Measurements from ENCODE around the gene NAPA. TPM values are rescaled to one million over a fixed set of nuclear protein-coding genes. Genes with fewer than 3 reads are reported as not detected.

The NAPA gene
- total RNA-seq, 1 experiment from 2014 or later: 95.9 TPM

- Histone ChIP-seq H3K4me2 (ENCODE audit: low read length) (no peak overlapping the region), H3K9me3 (ENCODE audit: low read length) (no peaks in the 10 kb centered on the region), H3K79me2 (ENCODE audit: low read length) (no peaks in the 10 kb centered on the region), H3K27ac (ENCODE audit: low read length) (no peak overlapping the region), H3K4me1 (ENCODE audit: insufficient read depth, low read length) (no peaks in the 10 kb centered on the region), H3K9me2 (replicated peaks; ENCODE audit: low read length) (no peaks in the 10 kb centered on the region), H3K9ac (ENCODE audit: low read length) (no peak overlapping the region), H3F3A (ENCODE audit: low read length, unreplicated experiment) (no peaks in the 10 kb centered on the region), H3K27me3 (ENCODE audit: low read length) (peaks cover 19% of the 10 kb centered on the region), H3K36me3 (ENCODE audit: low read depth, low read length) (no peaks in the 10 kb centered on the region), H4K20me1 (ENCODE audit: low read length) (no peaks in the 10 kb centered on the region), H2AFZ (ENCODE audit: low read length) (no peak overlapping the region), H3K4me3 (ENCODE audit: low read length) (no peak overlapping the region)
- BruUV-seq (replicated peaks): no TSS peak
- intact Hi-C loops (cut with micrococcal nuclease): no loop called here
- POLR2A ChIA-PET (ENCODE audit: unreplicated experiment): interaction anchor here (0.6 kb wide), 1 partner anchor 217 kb away, joined by 4 read pairs; no protein-coding TSS in a partner anchor
- no peak for TF ChIP-seq EZH2phosphoT487 (IDR thresholded peaks at IDR 0.05; ENCODE audit: borderline replicate concordance, low read length)
- no peak for TF ChIP-seq EZH2 (IDR thresholded peaks at IDR 0.05; ENCODE audit: low read length, unreplicated experiment)
- no peak for TF ChIP-seq CTCF (conservative IDR thresholded peaks at IDR 0.05; ENCODE audit: low read depth, low read length)
- ATAC-seq: no peak
- DNase-seq: no peak
- CTCF ChIA-PET: no interaction called here
Measured at GRCh38 chr19:47444388-47444821, 70.5 kb downstream of the NAPA start.

- Histone ChIP-seq H3K9me2 (replicated peaks; ENCODE audit: low read length) (no peaks in the 10 kb centered on the region), H2AFZ (ENCODE audit: low read length) (no peak overlapping the region), H3K27ac (ENCODE audit: low read length) (no peak overlapping the region), H3K79me2 (ENCODE audit: low read length) (no peaks in the 10 kb centered on the region), H3K9ac (ENCODE audit: low read length) (no peak overlapping the region), H3K4me1 (ENCODE audit: insufficient read depth, low read length) (no peaks in the 10 kb centered on the region), H3K27me3 (ENCODE audit: low read length) (peaks cover 19% of the 10 kb centered on the region), H3K4me3 (ENCODE audit: low read length) (no peak overlapping the region), H3K36me3 (ENCODE audit: low read depth, low read length) (no peaks in the 10 kb centered on the region), H3F3A (ENCODE audit: low read length, unreplicated experiment) (no peaks in the 10 kb centered on the region), H3K9me3 (ENCODE audit: low read length) (no peaks in the 10 kb centered on the region), H4K20me1 (ENCODE audit: low read length) (no peaks in the 10 kb centered on the region), H3K4me2 (ENCODE audit: low read length) (no peak overlapping the region)
- DNase-seq: no peak
- POLR2A ChIA-PET (ENCODE audit: unreplicated experiment): no interaction called here
- intact Hi-C loops (cut with micrococcal nuclease): no loop called here
- no peak for ATAC-seq
- CTCF ChIA-PET: no interaction called here
- no TSS peak for BruUV-seq (replicated peaks)
- TF ChIP-seq EZH2phosphoT487 (IDR thresholded peaks at IDR 0.05; ENCODE audit: borderline replicate concordance, low read length) (no peak), CTCF (conservative IDR thresholded peaks at IDR 0.05; ENCODE audit: low read depth, low read length) (no peak), EZH2 (IDR thresholded peaks at IDR 0.05; ENCODE audit: low read length, unreplicated experiment) (no peak)
Measured at GRCh38 chr19:47443331-47443730, 71.5 kb downstream of the NAPA start.

GRCh38 chr19:47438793-47439220 lies 76.1 kb downstream of the NAPA start:
- ATAC-seq: no peak
- H3K4me2 ChIP-seq (ENCODE audit: low read length): no peak overlapping the region
- ChIA-PET CTCF (no interaction called here), POLR2A (ENCODE audit: unreplicated experiment) (no interaction called here)
- no peak overlapping the region for H3K4me3 ChIP-seq (ENCODE audit: low read length)
- intact Hi-C loops (cut with micrococcal nuclease): loop anchor here (5.0 to 10.0 kb wide), 2 partner anchors 76 to 158 kb away; partner anchors contain the start of gene NAPA
- peaks cover 9% of the 10 kb centered on the region for H3K27me3 ChIP-seq (ENCODE audit: low read length)
- H2AFZ ChIP-seq (ENCODE audit: low read length): no peak overlapping the region
- H3K9me2 ChIP-seq (replicated peaks; ENCODE audit: low read length): no peaks in the 10 kb centered on the region
- TF ChIP-seq CTCF (conservative IDR thresholded peaks at IDR 0.05; ENCODE audit: low read depth, low read length) (no peak), EZH2phosphoT487 (IDR thresholded peaks at IDR 0.05; ENCODE audit: borderline replicate concordance, low read length) (no peak), EZH2 (IDR thresholded peaks at IDR 0.05; ENCODE audit: low read length, unreplicated experiment) (no peak)
- no peaks in the 10 kb centered on the region for H3K9me3 ChIP-seq (ENCODE audit: low read length)
- H3K27ac ChIP-seq (ENCODE audit: low read length): no peak overlapping the region
- H3K36me3 ChIP-seq (ENCODE audit: low read depth, low read length): no peaks in the 10 kb centered on the region
- H3K4me1 ChIP-seq (ENCODE audit: insufficient read depth, low read length): no peaks in the 10 kb centered on the region
- no TSS peak for BruUV-seq (replicated peaks)
- H3K9ac ChIP-seq (ENCODE audit: low read length): no peak overlapping the region
- H3F3A ChIP-seq (ENCODE audit: low read length, unreplicated experiment): no peaks in the 10 kb centered on the region
- H3K79me2 ChIP-seq (ENCODE audit: low read length): no peaks in the 10 kb centered on the region
- peak; percentile 37 for DNase-seq
- no peaks in the 10 kb centered on the region for H4K20me1 ChIP-seq (ENCODE audit: low read length)

Data from PC-3 (cell line).